IMR-90 (cell line): ENCODE data around the gene ACTR1A.

ENCODE experiments used
- CEBPB ChIP-seq: IDR thresholded peaks from 2 replicates; pipeline ENCODE4 v1.6.1; 2012; ENCODE audit warnings: low read depth, low read length, improper control_type of control experiment
- CHD1 ChIP-seq: IDR thresholded peaks from 2 replicates; pipeline ENCODE4 v1.6.1; 2012; ENCODE audit warnings: low read depth, low read length, improper control_type of control experiment
- CTCF ChIP-seq: conservative IDR thresholded peaks from 2 replicates; pipeline ENCODE4 v1.5.1; 2012; ENCODE audit warnings: mild to moderate bottlenecking, low read depth, low read length, improper control_type of control experiment
- MAFK ChIP-seq: IDR thresholded peaks from 2 replicates; pipeline ENCODE4 v1.6.1; 2012; ENCODE audit warnings: low read depth, low read length, improper control_type of control experiment
- MAZ ChIP-seq: IDR thresholded peaks from 2 replicates; pipeline ENCODE4 v1.6.1; 2012; ENCODE audit warnings: low read depth, mild to moderate bottlenecking, low read length, improper control_type of control experiment, moderate library complexity, borderline replicate concordance
- MXI1 ChIP-seq: IDR thresholded peaks from 2 replicates; pipeline ENCODE4 v1.6.1; 2012; ENCODE audit warnings: low read depth, mild to moderate bottlenecking, low read length, moderate library complexity, borderline replicate concordance
- NFE2L2 ChIP-seq: fragments of 150-350 bp; IDR thresholded peaks from 2 replicates; pipeline ENCODE4 v1.6.1; 2016; ENCODE audit warnings: low read depth, mild to moderate bottlenecking, low read length
- POLR2A ChIP-seq: IDR thresholded peaks from 2 replicates; pipeline ENCODE4 v1.6.1; 2012; ENCODE audit warnings: mild to moderate bottlenecking, low read depth, low read length
- RAD21 ChIP-seq: IDR thresholded peaks from 2 replicates; pipeline ENCODE4 v1.6.1; 2012; ENCODE audit warnings: low read length, improper control_type of control experiment
- SMC3 ChIP-seq: fragments of 150-350 bp; IDR thresholded peaks from 2 replicates; pipeline ENCODE4 v1.6.1; 2016; ENCODE audit warnings: low read depth, mild to moderate bottlenecking, antibody characterized with exemption, low read length, moderate library complexity
- TF ChIP-seq, protein P1 (sequence below): fragments of 150-350 bp; IDR thresholded peaks from 2 replicates; pipeline ENCODE4 v1.6.1; 2017; ENCODE audit warnings: mild to moderate bottlenecking, antibody characterized with exemption, low read length, low read depth

GRCh38 chr10:102432162-102432950 lies 70.2 kb downstream of the ACTR1A start, which contains the start of gene CUEDC2:
- TF ChIP-seq POLR2A = peak; percentile 62; the same call in 1 of the 2 replicates
- TF ChIP-seq MXI1 = no peak
- TF ChIP-seq, protein P1, sequence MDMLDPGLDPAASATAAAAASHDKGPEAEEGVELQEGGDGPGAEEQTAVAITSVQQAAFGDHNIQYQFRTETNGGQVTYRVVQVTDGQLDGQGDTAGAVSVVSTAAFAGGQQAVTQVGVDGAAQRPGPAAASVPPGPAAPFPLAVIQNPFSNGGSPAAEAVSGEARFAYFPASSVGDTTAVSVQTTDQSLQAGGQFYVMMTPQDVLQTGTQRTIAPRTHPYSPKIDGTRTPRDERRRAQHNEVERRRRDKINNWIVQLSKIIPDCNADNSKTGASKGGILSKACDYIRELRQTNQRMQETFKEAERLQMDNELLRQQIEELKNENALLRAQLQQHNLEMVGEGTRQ = no peak
- 0 out of 2 replicates have a peak, but pooled peaks have one; percentile 5 for TF ChIP-seq CTCF
- no peak for TF ChIP-seq CHD1
- no peak for TF ChIP-seq RAD21
- no peak for TF ChIP-seq CEBPB
- TF ChIP-seq NFE2L2 = no peak
- TF ChIP-seq SMC3 = no peak
- no peak for TF ChIP-seq MAFK
- TF ChIP-seq MAZ = peak; percentile 83; the same call in 1 of the 2 replicates
